Measurements from ENCODE around the gene MYRFL. TPM values are rescaled to one million over a fixed set of nuclear protein-coding genes. Genes with fewer than 3 reads are reported as not detected.
"Not testable (repeated sequence)": the region's sequence is repeated elsewhere in the genome, so short reads cannot be mapped to it uniquely, and the experiment has no call there.

The MYRFL gene
- total RNA-seq: not detected
- long read RNA-seq: 0 reads

DNA sequence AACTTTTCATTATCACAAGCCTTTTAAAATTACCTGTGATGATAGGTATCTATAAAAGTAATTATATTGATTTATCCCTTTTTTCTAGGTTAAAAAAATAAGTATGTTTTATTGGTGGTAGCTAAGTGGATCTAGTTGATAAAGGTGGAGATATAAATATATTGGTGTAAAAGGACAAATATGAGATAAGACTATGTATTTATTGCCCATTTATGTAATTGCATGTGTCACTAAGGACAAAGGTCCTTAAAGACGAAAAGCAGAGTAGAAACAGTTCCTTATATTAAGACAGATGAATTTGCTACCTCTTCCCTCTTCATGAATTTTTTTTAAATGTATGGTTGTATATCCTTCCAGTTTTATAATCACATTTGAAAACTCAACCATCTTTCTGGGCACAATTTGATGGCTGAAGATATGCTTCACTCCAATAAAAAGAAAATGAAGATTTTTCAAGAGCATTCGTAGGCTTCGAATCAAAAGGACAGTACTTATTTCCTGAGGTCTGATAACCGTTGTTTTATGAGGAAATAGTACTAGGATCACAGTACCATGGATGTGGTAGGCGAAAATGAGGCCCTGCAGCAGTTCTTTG is at the start of gene MYRFL:
MYRFL (plus strand) TSS at position 262 of the 595 bp plus-strand sequence; CDS start at position 553, 291 bp downstream.
- H3K4me1 ChIP-seq: peaks cover 7% of the 10 kb centered on the region
- H3K27ac ChIP-seq: no peak within 1 kb of the TSS
- intact Hi-C loops (cut with DNase I): no loop called here
- H3K9me3 ChIP-seq: no peaks in the 10 kb centered on the region
- DNase-seq (no peak), ATAC-seq (no peak)
- no peak within 1 kb of the TSS for H3K4me3 ChIP-seq
- H3K36me3 ChIP-seq: no peaks in the 10 kb centered on the region
- H3K27me3 ChIP-seq (ENCODE audit: low read depth): no peaks in the 10 kb centered on the region
- TF ChIP-seq CTCF (IDR thresholded peaks at IDR 0.05): no peak

DNA sequence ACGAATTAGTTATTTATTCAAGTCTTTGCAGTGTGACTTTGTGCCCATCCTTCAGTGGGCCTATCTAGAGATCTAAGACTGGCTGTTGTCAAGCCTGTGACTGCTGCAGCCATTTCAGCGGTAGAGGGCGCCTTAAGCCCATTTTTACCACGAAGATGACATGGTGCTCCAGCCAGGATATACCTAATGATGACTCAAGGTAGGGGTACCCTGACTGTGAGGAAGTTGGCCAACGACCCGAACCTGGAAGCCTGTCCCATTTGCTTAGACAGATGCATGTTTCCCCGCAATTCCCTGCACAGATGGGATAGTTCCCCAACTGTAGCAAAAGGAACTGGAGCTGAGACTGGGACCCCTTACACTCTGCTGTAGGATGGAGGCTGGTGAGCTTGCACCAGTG is 45.1 kb upstream of the MYRFL start:
- H3K27ac ChIP-seq: no peak overlapping the region
- no peaks in the 10 kb centered on the region for H3K36me3 ChIP-seq
- no peaks in the 10 kb centered on the region for H3K9me3 ChIP-seq
- intact Hi-C loops (cut with DNase I): no loop called here
- H3K27me3 ChIP-seq (ENCODE audit: low read depth): no peaks in the 10 kb centered on the region
- H3K4me3 ChIP-seq: no peak overlapping the region
- peak; percentile 14 for TF ChIP-seq CTCF (IDR thresholded peaks at IDR 0.05)
- DNase-seq: no peak
- H3K4me1 ChIP-seq: no peaks in the 10 kb centered on the region
- ATAC-seq: peak in 1 of 2 donors; percentile 33

GRCh38 chr12:69783365-69783764 is 41.7 kb upstream of the MYRFL start:
- ATAC-seq: no peak
- DNase-seq: no peak
- no peaks in the 10 kb centered on the region for H3K27me3 ChIP-seq (ENCODE audit: low read depth)
- peaks cover 8% of the 10 kb centered on the region for H3K36me3 ChIP-seq
- no peak overlapping the region for H3K27ac ChIP-seq
- H3K4me3 ChIP-seq: no peak overlapping the region
- TF ChIP-seq CTCF (IDR thresholded peaks at IDR 0.05): no peak
- H3K9me3 ChIP-seq: no peaks in the 10 kb centered on the region
- H3K4me1 ChIP-seq: no peaks in the 10 kb centered on the region
- intact Hi-C loops (cut with DNase I): no loop called here

DNA sequence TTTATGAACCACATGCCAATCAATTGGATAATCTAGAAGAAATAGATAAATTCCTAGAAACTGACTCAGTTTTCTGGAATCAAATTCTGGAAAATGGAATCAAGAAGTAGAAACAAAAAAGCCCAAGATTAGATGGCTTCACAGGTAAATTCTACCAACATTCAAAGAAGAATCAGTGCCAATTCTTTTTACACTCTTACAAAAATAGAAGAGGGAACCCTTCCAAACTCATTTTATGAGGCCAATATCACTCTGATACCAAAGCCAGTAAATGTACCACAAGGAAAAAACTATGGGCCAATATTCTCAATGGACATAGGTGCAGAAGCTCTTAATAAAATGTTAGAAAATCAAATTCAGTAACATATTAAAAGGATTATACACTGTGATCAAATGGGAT is 35.7 kb upstream of the MYRFL start:
- Histone ChIP-seq H3K36me3 (peaks cover 8% of the 10 kb centered on the region), H3K9me3 (peaks cover 18% of the 10 kb centered on the region), H3K27ac (no peak overlapping the region), H3K4me1 (no peaks in the 10 kb centered on the region), H3K27me3 (ENCODE audit: low read depth) (no peaks in the 10 kb centered on the region), H3K4me3 (no peak overlapping the region)
- TF ChIP-seq CTCF (IDR thresholded peaks at IDR 0.05): no peak
- intact Hi-C loops (cut with DNase I): no loop called here
- no peak for ATAC-seq
- DNase-seq: no peak

DNA sequence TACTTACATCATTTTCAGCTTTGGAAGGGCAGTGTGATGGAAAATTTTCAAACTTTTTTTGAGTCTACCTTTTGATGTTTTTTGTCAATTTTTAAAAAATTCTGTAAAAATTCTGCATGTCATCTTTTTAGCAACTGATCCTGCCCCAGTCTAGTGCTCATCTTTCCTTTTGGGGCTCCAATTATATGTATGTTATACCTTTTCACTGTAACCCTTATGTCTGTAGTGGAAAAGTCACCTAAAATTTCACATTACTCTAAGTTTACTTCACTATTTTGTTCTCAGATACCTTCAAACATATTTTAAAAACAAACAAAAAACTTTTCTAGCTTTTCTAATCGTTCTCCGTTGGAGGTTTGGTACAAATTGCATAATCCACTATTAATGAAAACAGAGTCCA is 32.5 kb upstream of the MYRFL start:
- H3K9me3 ChIP-seq: peaks cover 18% of the 10 kb centered on the region
- intact Hi-C loops (cut with DNase I): no loop called here
- DNase-seq: no peak
- no peak for ATAC-seq
- H3K4me3 ChIP-seq: no peak overlapping the region
- H3K4me1 ChIP-seq: no peaks in the 10 kb centered on the region
- no peak overlapping the region for H3K27ac ChIP-seq
- H3K36me3 ChIP-seq: peaks cover 14% of the 10 kb centered on the region
- H3K27me3 ChIP-seq (ENCODE audit: low read depth): no peaks in the 10 kb centered on the region
- no peak for TF ChIP-seq CTCF (IDR thresholded peaks at IDR 0.05)

- intact Hi-C loops (cut with DNase I); ATAC-seq; H3K27me3 ChIP-seq (ENCODE audit: low read depth); H3K4me1 ChIP-seq; H3K36me3 ChIP-seq; H3K9me3 ChIP-seq; DNase-seq; H3K4me3 ChIP-seq; H3K27ac ChIP-seq: not testable (repeated sequence)
These were observed 17.7 kb upstream of the MYRFL start for GRCh38 chr12:69807101-69807897.

Data from lower lobe of right lung (tissue), 2 donors.